Stimulated activated CD8-positive, alpha-beta memory T cell treated with anti-CD3 and anti-CD28 coated beads, Interleukin-4, amount 100 ng/mL, for 4 hours (primary cell): ENCODE results near the gene RPS15.

Experiments used
- DNase-seq, 2 donors: peaks; one replicate each; pipeline ENCODE4 v3.0.0-alpha.2; 2020; ENCODE audit warnings: low read depth in 2 of 2, low spot score in 1 of 2

RPS15 gene

GRCh38 chr19:1438035-1438932, at the start of gene RPS15:
Gene RPS15 (plus strand): TSS chr19:1438396. CDS start chr19:1438426, 30 bp downstream.
- peak; percentile 89 to 90 for DNase-seq

- no peak for DNase-seq
Measured at GRCh38 chr19:1388637-1389026, 49.6 kb upstream of the RPS15 start.

GRCh38 chr19:1389033-1389940, 48.9 kb upstream of the RPS15 start:
- no peak for DNase-seq

- DNase-seq, result no peak
Measured at GRCh38 chr19:1390890-1391423, 47.2 kb upstream of the RPS15 start.

- DNase-seq, result no peak
Measured at GRCh38 chr19:1392407-1392806, 45.8 kb upstream of the RPS15 start.

GRCh38 chr19:1392939-1393530, 45.2 kb upstream of the RPS15 start:
- DNase-seq, result no peak

GRCh38 chr19:1393841-1394240, 44.4 kb upstream of the RPS15 start:
- DNase-seq, result no peak

GRCh38 chr19:1394252-1395193, 43.7 kb upstream of the RPS15 start:
- DNase-seq, result no peak

- DNase-seq, result no peak
Measured at GRCh38 chr19:1395194-1396018, 42.8 kb upstream of the RPS15 start.

- DNase-seq, result no peak
Measured at GRCh38 chr19:1396019-1396767, 42.0 kb upstream of the RPS15 start.

GRCh38 chr19:1396768-1397679, 41.2 kb upstream of the RPS15 start:
- no peak for DNase-seq

- no peak for DNase-seq
Measured at GRCh38 chr19:1397838-1398237, 40.4 kb upstream of the RPS15 start.

GRCh38 chr19:1399079-1399478, 39.1 kb upstream of the RPS15 start:
- DNase-seq, result no peak

GRCh38 chr19:1399745-1400144, 38.5 kb upstream of the RPS15 start:
- DNase-seq, result no peak

- DNase-seq, result no peak
Measured at GRCh38 chr19:1400281-1401137, 37.7 kb upstream of the RPS15 start.

GRCh38 chr19:1401138-1401888, 36.9 kb upstream of the RPS15 start, which contains the start of gene GAMT:
Gene GAMT (minus strand): TSS chr19:1401542. CDS start chr19:1401476, 66 bp downstream.
- no peak for DNase-seq
